Lung (tissue), 12 donors: ENCODE measurements around the gene LPIN2. TPM values are rescaled to one million over a fixed set of nuclear protein-coding genes. Genes with fewer than 3 reads are reported as not detected.
A peak's percentile ranks its signal among the peaks of the same experiment; 100 is the strongest.

Experiments used
- ATAC-seq: fragments of 200-7000 bp; cut with Tn5 transposase; one replicate; pipeline ENCODE4 v1.9.1; 2020; ENCODE audit warnings: moderate number of reproducible peaks; ENCODE audit not compliant: insufficient read depth, low FRiP score
- DNase-seq, 3 donors: peaks; one replicate each; pipeline ENCODE4 v3.0.0-alpha.2; 2013 to 2017
- H3K27ac ChIP-seq, 2 donors: one replicate each; pipeline ENCODE4 v1.5.1; 2013; ENCODE audit warnings: mild to moderate bottlenecking in 2 of 2, moderate library complexity in 2 of 2, control low read depth in 1 of 2, inconsistent platforms in 1 of 2, low read depth in 1 of 2, low read length in 1 of 2
- H3K27me3 ChIP-seq, 3 donors: one replicate each; pipeline ENCODE4 v1.5.1; 2013; ENCODE audit warnings: low read length in 2 of 3; ENCODE audit not compliant: control insufficient read depth in 3 of 3, insufficient read depth in 3 of 3
- H3K36me3 ChIP-seq, 4 donors: one replicate each; pipeline ENCODE4 v1.5.1; 2013; ENCODE audit warnings: low read length in 4 of 4, mild to moderate bottlenecking in 1 of 4, moderate library complexity in 1 of 4; ENCODE audit not compliant: control insufficient read depth in 4 of 4, insufficient read depth in 4 of 4
- H3K4me1 ChIP-seq, 5 donors: one replicate each; pipeline ENCODE4 v1.5.1; 2013; ENCODE audit warnings: low read length in 5 of 5, mild to moderate bottlenecking in 2 of 5, moderate library complexity in 1 of 5; ENCODE audit not compliant: control insufficient read depth in 5 of 5, insufficient read depth in 5 of 5
- H3K4me3 ChIP-seq: one replicate; pipeline ENCODE4 v1.5.1; 2013; ENCODE audit warnings: mild to moderate bottlenecking, control low read depth, moderate library complexity
- H3K9ac ChIP-seq, 2 donors: one replicate each; pipeline ENCODE4 v1.5.1; 2013; ENCODE audit warnings: low read length in 2 of 2, control low read depth in 1 of 2; ENCODE audit not compliant: insufficient read depth in 1 of 2
- H3K9me3 ChIP-seq, 4 donors: one replicate each; pipeline ENCODE4 v1.5.1; 2013; ENCODE audit warnings: low read length in 3 of 4, mild to moderate bottlenecking in 1 of 4, moderate library complexity in 1 of 4; ENCODE audit not compliant: control insufficient read depth in 4 of 4, insufficient read depth in 3 of 4
- CTCF ChIP-seq: IDR thresholded peaks from 2 replicates; pipeline ENCODE4 v1.5.1; 2012; ENCODE audit warnings: mild to moderate bottlenecking; ENCODE audit errors: control extremely low read depth, extremely low read depth
- WGBS, 2 donors: extraction: QIAGEN DNeasy Blood & Tissue Kit; methylation state at CpG; one replicate each; pipeline ENCODE4 v1.1.7; 2013; 5-methylcytosine and 5-hydroxymethylcytosine counted together
- polyA plus RNA-seq, 2 donors: library from polyadenylated mRNA; stranded (reverse); fragments of 200-250 nt; gene quantifications; one replicate each; pipeline ENCODE4 v1.2.1, GENCODE V29; 2013
- total RNA-seq, 2 donors: library from RNA; depleted of rRNA in 1 of 2; stranded (reverse); fragments of >200 nt in 1 of 2; gene quantifications; one replicate each; pipeline ENCODE4 v1.2.1, GENCODE V29; 2014 to 2021
- donor health status: control.
- donor health status: control.
- donor health status: Bipolar disorder and iron deficiency.
- donor health status: healthy.
- donor health status: DM: yes; HTN: yes; CAD: no.

The LPIN2 gene
- total and polyA plus RNA-seq, 4 donors = 11.2 to 46.3 (median 32.5) TPM

GRCh38 chr18:3014503-3015203 is 1.7 kb upstream of the LPIN2 start:
- DNase-seq (peak in 1 of 3 donors; percentile 53), ATAC-seq (no peak)
- peaks cover 0 to 6% (median 0%) of the 10 kb centered on the region in 3 donors for H3K27me3 ChIP-seq
- peaks cover 0 to 5% (median 2%) of the 10 kb centered on the region in 4 donors for H3K36me3 ChIP-seq
- no peak overlapping the region for H3K4me3 ChIP-seq
- no peaks in the 10 kb centered on the region for H3K9me3 ChIP-seq
- no peak for TF ChIP-seq CTCF
- H3K27ac ChIP-seq = peak overlapping the region; percentile 18 to 92
- peaks cover 2 to 42% (median 19%) of the 10 kb centered on the region in 5 donors for H3K4me1 ChIP-seq
- H3K9ac ChIP-seq = no peak overlapping the region
- 28 to 32% methylated on average over 7 of the region's 7 CpGs for WGBS, 2 donors

GRCh38 chr18:3012136-3013023 is 564 bp downstream of the LPIN2 start:
- ATAC-seq (peak; percentile 2), DNase-seq (peak; percentile 55 to 65 (median 57))
- Histone ChIP-seq H3K4me1 (peaks cover 2 to 44% (median 21%) of the 10 kb centered on the region in 5 donors), H3K27ac (peak overlapping the region; percentile 95 to 100), H3K9ac (peak overlapping the region in 1 of 2 donors; percentile 82), H3K27me3 (peaks cover 0 to 6% (median 0%) of the 10 kb centered on the region in 3 donors), H3K4me3 (peak overlapping the region; percentile 85), H3K9me3 (no peaks in the 10 kb centered on the region), H3K36me3 (peaks cover 0 to 9% (median 5%) of the 10 kb centered on the region in 4 donors)
- 1 to 2% methylated on average over 35 to 78 of the region's 78 CpGs for WGBS, 2 donors
- no peak for TF ChIP-seq CTCF

GRCh38 chr18:3010086-3010485 is 2.9 kb downstream of the LPIN2 start:
- no peak overlapping the region for H3K27ac ChIP-seq
- no peak for ATAC-seq
- no peaks in the 10 kb centered on the region for H3K27me3 ChIP-seq
- H3K36me3 ChIP-seq = peaks cover 0 to 13% (median 5%) of the 10 kb centered on the region in 4 donors
- no peak for TF ChIP-seq CTCF
- H3K4me1 ChIP-seq = peaks cover 2 to 39% (median 13%) of the 10 kb centered on the region in 5 donors
- no peak overlapping the region for H3K9ac ChIP-seq
- no peak overlapping the region for H3K4me3 ChIP-seq
- H3K9me3 ChIP-seq = no peaks in the 10 kb centered on the region
- peak in 2 of 3 donors; percentile 51 to 59 for DNase-seq
- 74 to 86% methylated on average over 4 of the region's 4 CpGs for WGBS, 2 donors
